ENCODE results near the gene NEK4. TPM values are rescaled to one million over a fixed set of nuclear protein-coding genes. Genes with fewer than 3 reads are reported as not detected.

The NEK4 gene
- total and polyA plus RNA-seq, 2 donors (not counting 1 experiment from before 2014, with no cell fraction given) = 9.0 to 33.8 TPM

DNA sequence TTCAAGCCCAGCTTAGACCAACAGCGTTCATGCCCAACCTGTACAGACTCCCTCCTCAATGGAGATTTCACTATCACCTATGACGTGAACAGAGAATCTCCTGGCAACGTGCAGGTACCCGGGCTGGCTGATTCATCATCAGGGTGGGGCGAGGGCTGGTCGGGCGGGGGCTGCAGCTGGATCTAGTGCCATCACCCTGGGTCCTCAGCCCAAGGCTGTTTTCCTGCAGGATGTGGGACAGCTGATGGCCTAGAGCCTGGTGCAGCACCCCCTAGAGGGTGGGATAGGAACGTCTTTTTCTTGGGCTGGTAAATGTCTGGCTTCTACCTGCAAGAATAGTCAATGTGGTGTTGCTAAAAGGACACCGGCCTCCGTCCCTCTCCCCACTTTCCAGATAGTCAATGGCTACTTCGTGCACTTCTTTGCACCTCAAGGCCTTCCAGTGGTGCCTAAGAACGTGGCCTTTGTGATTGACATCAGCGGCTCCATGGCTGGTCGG is 28.3 kb upstream of the NEK4 start:
- Histone ChIP-seq H2AFZ (ENCODE audit: insufficient read depth, low read depth, low read length, poor library complexity, severe bottlenecking) (no peak overlapping the region), H3K36me3 (replicated peaks in 1 of 2; ENCODE audit: control extremely low read depth in 1 of 2, control insufficient read depth in 1 of 2, extremely low read depth in 1 of 2, insufficient read depth in 2 of 2, low read length in 1 of 2) (no peaks in the 10 kb centered on the region), H3K27ac (ENCODE audit: low read length in 2 of 2) (no peak overlapping the region), H3K27me3 (replicated peaks in 1 of 4; ENCODE audit: control extremely low read depth in 1 of 4, control insufficient read depth in 3 of 4, insufficient read depth in 4 of 4, low read length in 3 of 4) (no peaks in the 10 kb centered on the region), H3K4me2 (replicated peaks; ENCODE audit: low read depth, low read length, poor library complexity, severe bottlenecking) (no peak overlapping the region), H3K4me1 (ENCODE audit: control insufficient read depth in 2 of 2, insufficient read depth in 2 of 2, low read length in 2 of 2) (no peaks in the 10 kb centered on the region), H3K9me3 (ENCODE audit: control extremely low read depth in 1 of 3, control insufficient read depth in 2 of 3, insufficient read depth in 1 of 3, low read length in 2 of 3) (peaks cover 0 to 3% (median 0%) of the 10 kb centered on the region in 3 donors), H3K4me3 (ENCODE audit: control extremely low read depth in 1 of 5, extremely low read depth in 1 of 5, insufficient read depth in 1 of 5, low read depth in 2 of 5, low read length in 4 of 5) (no peak overlapping the region), H3K79me2 (ENCODE audit: control insufficient read depth, insufficient read depth, low read length) (no peaks in the 10 kb centered on the region), H3K9ac (ENCODE audit: low read length) (no peak overlapping the region), H4K20me1 (ENCODE audit: control insufficient read depth, insufficient read depth, low read length, poor library complexity, severe bottlenecking) (no peaks in the 10 kb centered on the region)
- H3K4me1 Mint-ChIP-seq = no peaks in the 10 kb centered on the region
- CTCF ChIA-PET = interaction anchor here (1.1 to 1.6 kb wide), 3 partner anchors 17 to 56 kb away, joined by 3 to 6 read pairs (median 3); no protein-coding TSS in a partner anchor
- peak; percentile 37 for DNase-seq
- intact Hi-C loops (cut with micrococcal nuclease) = loop anchor here (1.0 kb wide), 1 partner anchor 57 kb away; no protein-coding TSS in a partner anchor
- no peaks in the 10 kb centered on the region for H3K9me3 Mint-ChIP-seq (ENCODE audit: insufficient read depth)
- no peak overlapping the region for H3K4me3 Mint-ChIP-seq
- no peaks in the 10 kb centered on the region for H3K27me3 Mint-ChIP-seq
- peak; percentile 36 for ATAC-seq (ENCODE audit: low read depth)
- TF ChIP-seq, protein P1, sequence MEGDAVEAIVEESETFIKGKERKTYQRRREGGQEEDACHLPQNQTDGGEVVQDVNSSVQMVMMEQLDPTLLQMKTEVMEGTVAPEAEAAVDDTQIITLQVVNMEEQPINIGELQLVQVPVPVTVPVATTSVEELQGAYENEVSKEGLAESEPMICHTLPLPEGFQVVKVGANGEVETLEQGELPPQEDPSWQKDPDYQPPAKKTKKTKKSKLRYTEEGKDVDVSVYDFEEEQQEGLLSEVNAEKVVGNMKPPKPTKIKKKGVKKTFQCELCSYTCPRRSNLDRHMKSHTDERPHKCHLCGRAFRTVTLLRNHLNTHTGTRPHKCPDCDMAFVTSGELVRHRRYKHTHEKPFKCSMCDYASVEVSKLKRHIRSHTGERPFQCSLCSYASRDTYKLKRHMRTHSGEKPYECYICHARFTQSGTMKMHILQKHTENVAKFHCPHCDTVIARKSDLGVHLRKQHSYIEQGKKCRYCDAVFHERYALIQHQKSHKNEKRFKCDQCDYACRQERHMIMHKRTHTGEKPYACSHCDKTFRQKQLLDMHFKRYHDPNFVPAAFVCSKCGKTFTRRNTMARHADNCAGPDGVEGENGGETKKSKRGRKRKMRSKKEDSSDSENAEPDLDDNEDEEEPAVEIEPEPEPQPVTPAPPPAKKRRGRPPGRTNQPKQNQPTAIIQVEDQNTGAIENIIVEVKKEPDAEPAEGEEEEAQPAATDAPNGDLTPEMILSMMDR (IDR thresholded peaks at IDR 0.05) = peak; percentile 63
- TF ChIP-seq EZH2 (IDR thresholded peaks at IDR 0.05; ENCODE audit: borderline replicate concordance, insufficient read depth, low read depth, low read length, poor library complexity, severe bottlenecking) = no peak
- H3K27ac Mint-ChIP-seq = no peak overlapping the region
- WGBS (ENCODE audit: insufficient coverage) = 76% methylated on average over 14 of the region's 14 CpGs
- POLR2A ChIA-PET = no interaction called here

DNA sequence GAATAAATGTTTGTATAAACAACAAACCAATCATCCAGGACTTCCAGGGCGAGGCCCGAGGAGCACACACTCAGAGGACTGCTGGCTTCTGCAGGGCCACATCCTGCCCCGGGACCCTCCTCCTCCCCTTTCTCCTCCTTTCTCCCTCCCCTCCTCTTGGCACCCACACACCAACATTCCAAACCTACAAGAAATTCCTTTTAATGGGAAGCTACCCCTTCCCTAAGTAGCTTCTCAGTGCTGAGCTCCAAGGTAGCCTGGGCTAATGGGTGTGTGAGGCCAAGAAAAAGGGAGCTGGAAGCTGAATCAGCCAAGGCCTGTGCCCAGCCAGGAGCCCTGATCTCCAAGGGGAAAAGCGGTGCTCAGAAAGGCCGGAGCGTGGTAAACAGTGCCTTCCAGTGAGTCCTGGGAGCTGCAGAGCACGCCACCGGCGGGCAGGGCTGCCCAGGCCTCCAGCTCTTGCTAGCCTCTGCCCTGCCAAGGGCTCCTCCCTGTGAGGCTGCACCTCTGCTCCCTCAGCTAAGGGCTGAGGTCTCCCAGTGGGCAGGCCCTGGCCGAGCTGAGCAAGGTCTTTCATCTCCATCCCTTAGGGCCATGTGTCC is 27.7 kb upstream of the NEK4 start:
- no peaks in the 10 kb centered on the region for H3K27me3 ChIP-seq (replicated peaks in 1 of 4; ENCODE audit: control extremely low read depth in 1 of 4, control insufficient read depth in 3 of 4, insufficient read depth in 4 of 4, low read length in 3 of 4)
- intact Hi-C loops (cut with micrococcal nuclease) = no loop called here
- DNase-seq = no peak
- H3K9ac ChIP-seq (ENCODE audit: low read length) = no peak overlapping the region
- no peaks in the 10 kb centered on the region for H3K36me3 ChIP-seq (replicated peaks in 1 of 2; ENCODE audit: control extremely low read depth in 1 of 2, control insufficient read depth in 1 of 2, extremely low read depth in 1 of 2, insufficient read depth in 2 of 2, low read length in 1 of 2)
- no peak overlapping the region for H2AFZ ChIP-seq (ENCODE audit: insufficient read depth, low read depth, low read length, poor library complexity, severe bottlenecking)
- H3K4me3 ChIP-seq (ENCODE audit: control extremely low read depth in 1 of 5, extremely low read depth in 1 of 5, insufficient read depth in 1 of 5, low read depth in 2 of 5, low read length in 4 of 5) = no peak overlapping the region
- H3K27me3 Mint-ChIP-seq = no peaks in the 10 kb centered on the region
- no peaks in the 10 kb centered on the region for H3K9me3 ChIP-seq (ENCODE audit: control extremely low read depth in 1 of 3, control insufficient read depth in 2 of 3, insufficient read depth in 1 of 3, low read length in 2 of 3)
- 90% methylated on average over 10 of the region's 10 CpGs for WGBS (ENCODE audit: insufficient coverage)
- no peak overlapping the region for H3K4me3 Mint-ChIP-seq
- ChIA-PET CTCF (interaction anchor here (1.1 to 1.6 kb wide), 2 partner anchors 40 to 56 kb away, joined by 3 to 6 read pairs; no protein-coding TSS in a partner anchor), POLR2A (no interaction called here)
- TF ChIP-seq, protein P1 (IDR thresholded peaks at IDR 0.05) = no peak
- no peak for TF ChIP-seq EZH2 (IDR thresholded peaks at IDR 0.05; ENCODE audit: borderline replicate concordance, insufficient read depth, low read depth, low read length, poor library complexity, severe bottlenecking)
- H3K9me3 Mint-ChIP-seq (ENCODE audit: insufficient read depth) = no peaks in the 10 kb centered on the region
- no peak overlapping the region for H3K4me2 ChIP-seq (replicated peaks; ENCODE audit: low read depth, low read length, poor library complexity, severe bottlenecking)
- H3K27ac ChIP-seq (ENCODE audit: low read length in 2 of 2) = no peak overlapping the region
- no peaks in the 10 kb centered on the region for H3K4me1 ChIP-seq (ENCODE audit: control insufficient read depth in 2 of 2, insufficient read depth in 2 of 2, low read length in 2 of 2)
- H3K27ac Mint-ChIP-seq = no peak overlapping the region
- ATAC-seq (ENCODE audit: low read depth) = no peak
- H4K20me1 ChIP-seq (ENCODE audit: control insufficient read depth, insufficient read depth, low read length, poor library complexity, severe bottlenecking) = no peaks in the 10 kb centered on the region
- H3K79me2 ChIP-seq (ENCODE audit: control insufficient read depth, insufficient read depth, low read length) = no peaks in the 10 kb centered on the region
- H3K4me1 Mint-ChIP-seq = no peaks in the 10 kb centered on the region

Data from B cell (primary cell).